GM12878 (cell line): ENCODE results near the gene ZNF3. TPM values are rescaled to one million over a fixed set of nuclear protein-coding genes. Genes with fewer than 3 reads are reported as not detected.

Experiments
- BRCA1 ChIP-seq: IDR thresholded peaks from 2 replicates; pipeline ENCODE4 v1.6.1; 2011; ENCODE audit warnings: low read depth, low read length, improper control_type of control experiment
- CBFB ChIP-seq: IDR thresholded peaks from 2 replicates; pipeline ENCODE4 v1.6.1; 2016; ENCODE audit warnings: antibody characterized with exemption, low read depth
- CBX3 ChIP-seq: fragments of 200-600 bp; sonication (generic); IDR thresholded peaks from 2 replicates; pipeline ENCODE4 v1.6.1; 2016; ENCODE audit warnings: low read depth, borderline replicate concordance
- CHD2 ChIP-seq: IDR thresholded peaks from 2 replicates; pipeline ENCODE4 v1.6.1; 2011; ENCODE audit warnings: low read depth, low read length, improper control_type of control experiment, borderline replicate concordance
- EGR1 ChIP-seq, 2 experiments: IDR thresholded peaks; 1 replicate in 1 of 2; 2 replicates in 1 of 2; pipeline ENCODE4 v1.6.1; 2011 to 2012; ENCODE audit warnings: low read depth in 2 of 2, low read length in 2 of 2, borderline replicate concordance in 1 of 2, mild to moderate bottlenecking in 1 of 2, moderate library complexity in 1 of 2
- FOXM1 ChIP-seq: IDR thresholded peaks from 2 replicates; pipeline ENCODE4 v1.6.1; 2012; ENCODE audit warnings: low read depth, mild to moderate bottlenecking, inconsistent platforms, low read length, moderate library complexity
- JUNB ChIP-seq: IDR thresholded peaks from 2 replicates; pipeline ENCODE4 v1.6.1; 2016; ENCODE audit warnings: antibody characterized with exemption, mild to moderate bottlenecking
- MEF2A ChIP-seq: IDR thresholded peaks from 2 replicates; pipeline ENCODE4 v1.6.1; 2011; ENCODE audit warnings: low read depth, mild to moderate bottlenecking, low read length, moderate library complexity; ENCODE audit not compliant: insufficient read depth
- MTA2 ChIP-seq: fragments of 450-650 bp; IDR thresholded peaks from 2 replicates; pipeline ENCODE4 v1.6.1; 2016; ENCODE audit warnings: low read depth, mild to moderate bottlenecking, moderate library complexity
- NFYA ChIP-seq: IDR thresholded peaks from 2 replicates; pipeline ENCODE4 v1.6.1; 2011; ENCODE audit warnings: low read depth, mild to moderate bottlenecking, low read length, improper control_type of control experiment, borderline replicate concordance
- NR2C2 ChIP-seq: IDR thresholded peaks from 2 replicates; pipeline ENCODE4 v1.6.1; 2011; ENCODE audit warnings: borderline replicate concordance, low read depth; ENCODE audit not compliant: control insufficient read depth, insufficient read length
- RCOR1 ChIP-seq: conservative IDR thresholded peaks from 2 replicates; pipeline ENCODE4 v1.6.1; 2012; ENCODE audit warnings: low read depth, low read length, improper control_type of control experiment
- SMC3 ChIP-seq: IDR thresholded peaks from 2 replicates; pipeline ENCODE4 v1.6.1; 2011; ENCODE audit warnings: low read length, improper control_type of control experiment, borderline replicate concordance
- SPI1 ChIP-seq: IDR thresholded peaks from 2 replicates; pipeline ENCODE4 v1.6.1; 2011; ENCODE audit warnings: low read depth, mild to moderate bottlenecking, low read length, moderate library complexity, borderline replicate concordance; ENCODE audit not compliant: insufficient read depth
- SUZ12 ChIP-seq: fragments of 200-600 bp; sonication (generic); IDR thresholded peaks from one replicate; pipeline ENCODE4 v1.6.1; 2018; ENCODE audit warnings: antibody characterized with exemption, mild to moderate bottlenecking; ENCODE audit not compliant: unreplicated experiment
- WRNIP1 ChIP-seq: IDR thresholded peaks from 2 replicates; pipeline ENCODE4 v1.6.1; 2011; ENCODE audit warnings: low read depth, low read length, improper control_type of control experiment, borderline replicate concordance
- ZNF384 ChIP-seq: IDR thresholded peaks from 2 replicates; pipeline ENCODE4 v1.6.1; 2012; ENCODE audit warnings: low read depth, mild to moderate bottlenecking, low read length, improper control_type of control experiment, borderline replicate concordance
- ZZZ3 ChIP-seq: IDR thresholded peaks from 2 replicates; pipeline ENCODE4 v1.6.1; 2011; ENCODE audit warnings: low read depth; ENCODE audit not compliant: control insufficient read depth, insufficient read length
- polyA plus RNA-seq, 11 experiments: library from polyadenylated mRNA; depleted of rRNA in 4 of 11; unstranded in 6 of 11; stranded (reverse) in 5 of 11; fragments of >200 nt; fragmentation: Nextera tagmentation in 4 of 11; fragmentation: Illumina TruSeq in 1 of 11; extraction: Ambion mirVana in 4 of 11; extraction: Trizol in 1 of 11; gene quantifications; 1 replicate in 1 of 11; 2 replicates in 10 of 11; pipeline versions ENCODE4 v1.2.1 to v1.2.3, GENCODE V29; 2011 to 2016; ENCODE audit warnings: inconsistent platforms in 2 of 11, missing spikeins in 2 of 11, low read depth in 1 of 11
- total RNA-seq, 4 experiments: library from RNA; depleted of rRNA in 3 of 4; stranded (reverse); fragments of >200 nt in 3 of 4; fragmentation: Illumina TruSeq in 1 of 4; extraction: Trizol in 1 of 4; gene quantifications; 2 replicates each; pipeline versions ENCODE4 v1.2.1 to v1.2.3, GENCODE V29; 2013 to 2021
- TF ChIP-seq, protein P1 (sequence below): fragments of 450-650 bp; IDR thresholded peaks from 2 replicates; pipeline ENCODE4 v1.6.1; 2016; ENCODE audit warnings: mild to moderate bottlenecking, moderate library complexity, borderline replicate concordance
- TF ChIP-seq, protein P2 (sequence below): IDR thresholded peaks from 2 replicates; pipeline ENCODE4 v1.6.1; 2012; ENCODE audit warnings: low read depth, low read length, improper control_type of control experiment
- TF ChIP-seq, protein P3 (sequence below): fragments of 150-350 bp; IDR thresholded peaks from 2 replicates; pipeline ENCODE4 v1.6.1; 2016; ENCODE audit warnings: low read depth, low read length

Gene ZNF3
- total and polyA plus RNA-seq, 10 of the 15 experiments (the other 5 are each of a cell fraction or from before 2014, with no cell fraction given), result 17.2 to 37.4 (median 29.4) TPM

GRCh38 chr7:100126931-100127865 is 45.7 kb upstream of the ZNF3 start, which contains the start of gene MBLAC1 (continued):
- TF ChIP-seq, protein P1, sequence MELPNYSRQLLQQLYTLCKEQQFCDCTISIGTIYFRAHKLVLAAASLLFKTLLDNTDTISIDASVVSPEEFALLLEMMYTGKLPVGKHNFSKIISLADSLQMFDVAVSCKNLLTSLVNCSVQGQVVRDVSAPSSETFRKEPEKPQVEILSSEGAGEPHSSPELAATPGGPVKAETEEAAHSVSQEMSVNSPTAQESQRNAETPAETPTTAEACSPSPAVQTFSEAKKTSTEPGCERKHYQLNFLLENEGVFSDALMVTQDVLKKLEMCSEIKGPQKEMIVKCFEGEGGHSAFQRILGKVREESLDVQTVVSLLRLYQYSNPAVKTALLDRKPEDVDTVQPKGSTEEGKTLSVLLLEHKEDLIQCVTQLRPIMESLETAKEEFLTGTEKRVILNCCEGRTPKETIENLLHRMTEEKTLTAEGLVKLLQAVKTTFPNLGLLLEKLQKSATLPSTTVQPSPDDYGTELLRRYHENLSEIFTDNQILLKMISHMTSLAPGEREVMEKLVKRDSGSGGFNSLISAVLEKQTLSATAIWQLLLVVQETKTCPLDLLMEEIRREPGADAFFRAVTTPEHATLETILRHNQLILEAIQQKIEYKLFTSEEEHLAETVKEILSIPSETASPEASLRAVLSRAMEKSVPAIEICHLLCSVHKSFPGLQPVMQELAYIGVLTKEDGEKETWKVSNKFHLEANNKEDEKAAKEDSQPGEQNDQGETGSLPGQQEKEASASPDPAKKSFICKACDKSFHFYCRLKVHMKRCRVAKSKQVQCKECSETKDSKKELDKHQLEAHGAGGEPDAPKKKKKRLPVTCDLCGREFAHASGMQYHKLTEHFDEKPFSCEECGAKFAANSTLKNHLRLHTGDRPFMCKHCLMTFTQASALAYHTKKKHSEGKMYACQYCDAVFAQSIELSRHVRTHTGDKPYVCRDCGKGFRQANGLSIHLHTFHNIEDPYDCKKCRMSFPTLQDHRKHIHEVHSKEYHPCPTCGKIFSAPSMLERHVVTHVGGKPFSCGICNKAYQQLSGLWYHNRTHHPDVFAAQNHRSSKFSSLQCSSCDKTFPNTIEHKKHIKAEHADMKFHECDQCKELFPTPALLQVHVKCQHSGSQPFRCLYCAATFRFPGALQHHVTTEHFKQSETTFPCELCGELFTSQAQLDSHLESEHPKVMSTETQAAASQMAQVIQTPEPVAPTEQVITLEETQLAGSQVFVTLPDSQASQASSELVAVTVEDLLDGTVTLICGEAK, result peak; percentile 55; the same call in 1 of the 2 replicates
- TF ChIP-seq MEF2A (no peak), EGR1 (IDR thresholded peaks at IDR 0.05; ENCODE audit: borderline replicate concordance in 1 of 2, low read depth in 2 of 2, low read length in 2 of 2) (peak in 1 of 2 experiments; percentile 28; a peak in 1 of 3 replicates), CBFB (peak; percentile 88), CBX3 (no peak), BRCA1 (no peak), WRNIP1 (no peak), SPI1 (no peak), SUZ12 (no peak), CHD2 (peak; percentile 34; the same call in 1 of the 2 replicates), SMC3 (no peak), NR2C2 (no peak), NFYA (no peak), MTA2 (no peak), FOXM1 (no peak), RCOR1 (no peak), ZZZ3 (no peak), ZNF384 (no peak), JUNB (no peak; the same call in 1 of the 2 replicates)
- TF ChIP-seq, protein P2, sequence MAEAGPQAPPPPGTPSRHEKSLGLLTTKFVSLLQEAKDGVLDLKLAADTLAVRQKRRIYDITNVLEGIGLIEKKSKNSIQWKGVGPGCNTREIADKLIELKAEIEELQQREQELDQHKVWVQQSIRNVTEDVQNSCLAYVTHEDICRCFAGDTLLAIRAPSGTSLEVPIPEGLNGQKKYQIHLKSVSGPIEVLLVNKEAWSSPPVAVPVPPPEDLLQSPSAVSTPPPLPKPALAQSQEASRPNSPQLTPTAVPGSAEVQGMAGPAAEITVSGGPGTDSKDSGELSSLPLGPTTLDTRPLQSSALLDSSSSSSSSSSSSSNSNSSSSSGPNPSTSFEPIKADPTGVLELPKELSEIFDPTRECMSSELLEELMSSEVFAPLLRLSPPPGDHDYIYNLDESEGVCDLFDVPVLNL, result no peak
- TF ChIP-seq, protein P3, sequence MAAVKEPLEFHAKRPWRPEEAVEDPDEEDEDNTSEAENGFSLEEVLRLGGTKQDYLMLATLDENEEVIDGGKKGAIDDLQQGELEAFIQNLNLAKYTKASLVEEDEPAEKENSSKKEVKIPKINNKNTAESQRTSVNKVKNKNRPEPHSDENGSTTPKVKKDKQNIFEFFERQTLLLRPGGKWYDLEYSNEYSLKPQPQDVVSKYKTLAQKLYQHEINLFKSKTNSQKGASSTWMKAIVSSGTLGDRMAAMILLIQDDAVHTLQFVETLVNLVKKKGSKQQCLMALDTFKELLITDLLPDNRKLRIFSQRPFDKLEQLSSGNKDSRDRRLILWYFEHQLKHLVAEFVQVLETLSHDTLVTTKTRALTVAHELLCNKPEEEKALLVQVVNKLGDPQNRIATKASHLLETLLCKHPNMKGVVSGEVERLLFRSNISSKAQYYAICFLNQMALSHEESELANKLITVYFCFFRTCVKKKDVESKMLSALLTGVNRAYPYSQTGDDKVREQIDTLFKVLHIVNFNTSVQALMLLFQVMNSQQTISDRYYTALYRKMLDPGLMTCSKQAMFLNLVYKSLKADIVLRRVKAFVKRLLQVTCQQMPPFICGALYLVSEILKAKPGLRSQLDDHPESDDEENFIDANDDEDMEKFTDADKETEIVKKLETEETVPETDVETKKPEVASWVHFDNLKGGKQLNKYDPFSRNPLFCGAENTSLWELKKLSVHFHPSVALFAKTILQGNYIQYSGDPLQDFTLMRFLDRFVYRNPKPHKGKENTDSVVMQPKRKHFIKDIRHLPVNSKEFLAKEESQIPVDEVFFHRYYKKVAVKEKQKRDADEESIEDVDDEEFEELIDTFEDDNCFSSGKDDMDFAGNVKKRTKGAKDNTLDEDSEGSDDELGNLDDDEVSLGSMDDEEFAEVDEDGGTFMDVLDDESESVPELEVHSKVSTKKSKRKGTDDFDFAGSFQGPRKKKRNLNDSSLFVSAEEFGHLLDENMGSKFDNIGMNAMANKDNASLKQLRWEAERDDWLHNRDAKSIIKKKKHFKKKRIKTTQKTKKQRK, result no peak
